GM23338 (cell line): ENCODE measurements around the gene ATF5.

Experiments used
- CREB1 ChIP-seq: fragments of 250-450 bp; sonication (Bioruptor Pico); IDR thresholded peaks from 2 replicates; pipeline ENCODE4 v1.5.0; 2020; ENCODE audit warnings: low read depth, mild to moderate bottlenecking, moderate library complexity
- TF ChIP-seq, protein P1 (sequence below), 2 experiments: fragments of 200-600 bp in 1 of 2; sonication (generic) in 1 of 2; conservative IDR thresholded peaks; 2 replicates each; pipeline versions ENCODE4 v1.5.1 to v1.6.1; 2016 to 2017; ENCODE audit warnings: antibody characterized with exemption in 2 of 2, low read depth in 2 of 2, mild to moderate bottlenecking in 2 of 2, moderate library complexity in 1 of 2

DNA sequence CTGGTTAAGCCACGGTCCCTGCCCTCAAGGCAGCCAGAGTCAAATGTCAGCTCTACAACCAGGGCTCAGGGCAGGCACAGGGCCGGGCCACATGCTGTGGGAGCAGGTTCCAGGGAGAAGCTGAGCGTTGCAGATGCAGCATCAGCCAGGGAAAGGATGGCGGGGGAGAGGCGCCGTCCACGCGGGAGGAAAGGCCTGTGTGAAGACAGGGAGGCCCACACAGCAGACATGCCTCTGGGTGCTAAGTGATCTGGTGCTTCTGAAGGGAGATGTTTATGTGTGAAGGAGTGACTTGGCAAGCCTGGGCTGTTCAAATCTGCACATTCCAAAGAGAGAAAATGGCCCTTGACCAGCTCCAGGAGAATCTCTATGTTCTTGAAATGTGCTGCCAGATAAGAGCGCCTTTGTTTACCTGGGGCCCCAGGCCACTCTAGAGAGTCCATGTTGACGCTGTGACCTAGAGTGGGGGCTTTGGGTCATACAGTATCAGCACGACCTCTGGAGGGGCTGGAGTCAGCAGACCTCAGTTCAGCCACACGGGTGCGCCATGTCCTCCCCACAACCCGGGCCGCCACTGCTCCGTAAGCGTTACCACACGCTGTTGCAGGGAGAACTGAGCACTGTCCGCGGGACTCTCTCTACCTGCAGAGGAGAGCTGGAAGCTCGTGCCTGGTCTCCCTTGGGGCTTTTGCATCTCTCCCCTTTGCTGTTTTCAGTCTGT is 15.9 kb upstream of the ATF5 start:
- TF ChIP-seq, protein P1, sequence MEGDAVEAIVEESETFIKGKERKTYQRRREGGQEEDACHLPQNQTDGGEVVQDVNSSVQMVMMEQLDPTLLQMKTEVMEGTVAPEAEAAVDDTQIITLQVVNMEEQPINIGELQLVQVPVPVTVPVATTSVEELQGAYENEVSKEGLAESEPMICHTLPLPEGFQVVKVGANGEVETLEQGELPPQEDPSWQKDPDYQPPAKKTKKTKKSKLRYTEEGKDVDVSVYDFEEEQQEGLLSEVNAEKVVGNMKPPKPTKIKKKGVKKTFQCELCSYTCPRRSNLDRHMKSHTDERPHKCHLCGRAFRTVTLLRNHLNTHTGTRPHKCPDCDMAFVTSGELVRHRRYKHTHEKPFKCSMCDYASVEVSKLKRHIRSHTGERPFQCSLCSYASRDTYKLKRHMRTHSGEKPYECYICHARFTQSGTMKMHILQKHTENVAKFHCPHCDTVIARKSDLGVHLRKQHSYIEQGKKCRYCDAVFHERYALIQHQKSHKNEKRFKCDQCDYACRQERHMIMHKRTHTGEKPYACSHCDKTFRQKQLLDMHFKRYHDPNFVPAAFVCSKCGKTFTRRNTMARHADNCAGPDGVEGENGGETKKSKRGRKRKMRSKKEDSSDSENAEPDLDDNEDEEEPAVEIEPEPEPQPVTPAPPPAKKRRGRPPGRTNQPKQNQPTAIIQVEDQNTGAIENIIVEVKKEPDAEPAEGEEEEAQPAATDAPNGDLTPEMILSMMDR (conservative IDR thresholded peaks at IDR 0.05; ENCODE audit: low read depth in 2 of 2), result peak; percentile 42 to 71
- TF ChIP-seq CREB1 (CRISPR knock-in tag), result no peak
